AG09309 (cell line): ENCODE data around the gene FAT3.

Source experiments
- DNase-seq: peaks from one replicate; pipeline ENCODE4 v3.0.0-alpha.2; 2010; ENCODE audit warnings: low read depth
- H3K4me3 ChIP-seq: 2 replicates; pipeline ENCODE4 v1.5.1; 2011; ENCODE audit warnings: mild to moderate bottlenecking, low read depth, low read length, moderate library complexity; ENCODE audit not compliant: control insufficient read depth
- TF ChIP-seq, protein P1 (sequence below): IDR thresholded peaks from 2 replicates; pipeline ENCODE4 v1.5.1; 2011; ENCODE audit warnings: mild to moderate bottlenecking, low read depth, low read length, inconsistent platforms; ENCODE audit not compliant: insufficient read depth, control insufficient read depth; ENCODE audit errors: missing control alignments

FAT3 gene

DNA sequence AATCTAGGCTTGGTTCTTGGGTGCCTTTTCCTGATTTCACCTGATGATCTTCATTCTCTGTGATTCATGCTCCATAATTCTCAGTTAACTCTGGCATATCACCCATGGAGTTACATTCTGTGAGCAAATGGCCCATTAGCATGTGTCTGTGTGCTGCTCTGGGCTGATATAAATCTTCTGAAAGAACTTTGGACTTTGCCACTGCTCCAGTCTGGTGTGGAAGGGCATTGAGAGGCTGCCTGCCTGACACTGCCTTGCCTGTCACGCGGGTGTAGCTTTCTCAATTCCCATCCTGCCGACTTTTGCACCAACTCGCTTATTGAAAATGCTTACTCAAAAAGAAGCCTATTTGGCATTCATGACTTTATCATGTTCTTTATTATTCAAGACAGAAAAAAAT is 42.2 kb downstream of the FAT3 start:
- no peak for DNase-seq
- H3K4me3 ChIP-seq: no peak overlapping the region
- TF ChIP-seq, protein P1, sequence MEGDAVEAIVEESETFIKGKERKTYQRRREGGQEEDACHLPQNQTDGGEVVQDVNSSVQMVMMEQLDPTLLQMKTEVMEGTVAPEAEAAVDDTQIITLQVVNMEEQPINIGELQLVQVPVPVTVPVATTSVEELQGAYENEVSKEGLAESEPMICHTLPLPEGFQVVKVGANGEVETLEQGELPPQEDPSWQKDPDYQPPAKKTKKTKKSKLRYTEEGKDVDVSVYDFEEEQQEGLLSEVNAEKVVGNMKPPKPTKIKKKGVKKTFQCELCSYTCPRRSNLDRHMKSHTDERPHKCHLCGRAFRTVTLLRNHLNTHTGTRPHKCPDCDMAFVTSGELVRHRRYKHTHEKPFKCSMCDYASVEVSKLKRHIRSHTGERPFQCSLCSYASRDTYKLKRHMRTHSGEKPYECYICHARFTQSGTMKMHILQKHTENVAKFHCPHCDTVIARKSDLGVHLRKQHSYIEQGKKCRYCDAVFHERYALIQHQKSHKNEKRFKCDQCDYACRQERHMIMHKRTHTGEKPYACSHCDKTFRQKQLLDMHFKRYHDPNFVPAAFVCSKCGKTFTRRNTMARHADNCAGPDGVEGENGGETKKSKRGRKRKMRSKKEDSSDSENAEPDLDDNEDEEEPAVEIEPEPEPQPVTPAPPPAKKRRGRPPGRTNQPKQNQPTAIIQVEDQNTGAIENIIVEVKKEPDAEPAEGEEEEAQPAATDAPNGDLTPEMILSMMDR: no peak

GRCh38 chr11:92267278-92267677 is 42.7 kb downstream of the FAT3 start:
- TF ChIP-seq, protein P1: no peak
- DNase-seq: no peak
- no peak overlapping the region for H3K4me3 ChIP-seq

DNA sequence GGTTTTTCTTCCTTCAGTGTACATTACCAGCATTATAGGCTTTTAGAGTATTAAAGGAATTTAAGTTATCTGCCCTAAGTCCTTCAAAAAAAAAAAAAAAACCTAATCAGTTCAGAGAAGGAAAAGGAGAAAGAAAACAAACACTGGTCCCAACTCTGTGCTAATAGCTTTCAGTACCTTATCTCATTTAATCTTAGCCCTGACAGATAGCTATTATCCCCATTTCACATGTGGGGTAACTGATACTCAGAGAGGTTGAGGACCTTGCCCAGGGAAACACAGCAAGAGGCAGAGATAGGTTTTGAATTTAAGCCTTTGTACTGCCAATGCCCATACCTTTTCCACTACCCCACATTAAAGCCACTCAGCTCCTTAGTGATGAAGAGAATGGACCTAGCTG is 43.4 kb downstream of the FAT3 start:
- TF ChIP-seq, protein P1: no peak
- no peak overlapping the region for H3K4me3 ChIP-seq
- DNase-seq: no peak

DNA sequence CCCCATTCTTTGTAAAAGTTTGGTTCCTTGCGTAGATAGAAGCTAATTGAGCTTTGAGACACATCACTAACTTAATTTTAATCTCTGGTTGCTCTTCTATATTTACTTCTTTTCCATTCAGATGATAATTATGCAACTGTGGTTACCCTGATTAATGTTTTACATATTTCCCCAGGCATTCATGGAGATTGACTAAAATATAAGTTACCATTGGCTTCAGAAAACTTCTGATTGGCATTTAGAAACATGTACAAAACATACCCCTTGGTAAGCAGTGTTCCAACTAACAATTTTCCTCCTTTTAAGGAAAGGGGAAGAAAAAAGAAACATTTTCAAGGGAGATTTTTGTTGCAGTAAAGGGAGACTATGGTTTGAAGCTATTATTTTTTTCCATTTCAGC is 43.9 kb downstream of the FAT3 start:
- H3K4me3 ChIP-seq: no peak overlapping the region
- no peak for DNase-seq
- TF ChIP-seq, protein P1: no peak

DNA sequence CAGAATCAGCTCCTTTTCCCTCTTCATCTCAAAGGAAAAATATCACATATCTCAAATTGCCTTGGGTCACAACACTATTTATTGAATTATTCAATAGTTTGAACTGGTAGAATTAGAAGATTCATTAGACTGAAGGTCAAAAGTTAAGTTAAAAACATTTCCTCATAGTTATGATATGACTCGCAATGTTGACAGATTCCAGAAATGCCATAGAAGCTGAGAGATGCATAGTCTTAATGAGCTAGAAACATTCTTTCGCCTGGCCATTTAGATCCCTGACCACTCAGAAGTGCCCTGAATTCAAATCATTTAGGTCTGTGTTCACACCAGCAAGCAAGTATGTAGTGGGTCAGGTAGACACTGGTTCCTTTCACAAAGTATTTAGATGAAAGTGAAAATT is 44.4 kb downstream of the FAT3 start:
- TF ChIP-seq, protein P1: no peak
- H3K4me3 ChIP-seq: no peak overlapping the region
- DNase-seq: no peak

GRCh38 chr11:92269841-92270240 is 45.2 kb downstream of the FAT3 start:
- TF ChIP-seq, protein P1: no peak
- H3K4me3 ChIP-seq: no peak overlapping the region
- DNase-seq: no peak

GRCh38 chr11:92272651-92273050 is 48.0 kb downstream of the FAT3 start:
- TF ChIP-seq, protein P1: no peak
- no peak for DNase-seq

More at GRCh38 chr11:92272651-92273050, 48.0 kb downstream of the FAT3 start:
- H3K4me3 ChIP-seq: no peak overlapping the region
